GM12891 (cell line): ENCODE measurements around the gene CBX1.
"Not testable (repeated sequence)": the region's sequence is repeated elsewhere in the genome, so short reads cannot be mapped to it uniquely, and the experiment has no call there.

Experiments used
- PAX5 ChIP-seq: IDR thresholded peaks from 2 replicates; pipeline ENCODE4 v1.6.1; 2011; ENCODE audit warnings: low read length, moderate library complexity, mild to moderate bottlenecking; ENCODE audit not compliant: insufficient read depth, severe bottlenecking
- POLR2A ChIP-seq: IDR thresholded peaks from 2 replicates; pipeline ENCODE4 v1.6.1; 2011; ENCODE audit warnings: low read depth, low read length, control low read depth
- POLR2AphosphoS5 ChIP-seq: IDR thresholded peaks from 2 replicates; pipeline ENCODE4 v1.6.1; 2011; ENCODE audit warnings: low read depth, low read length, control low read depth
- POU2F2 ChIP-seq: IDR thresholded peaks from 2 replicates; pipeline ENCODE4 v1.6.1; 2011; ENCODE audit warnings: low read depth, mild to moderate bottlenecking, control low read depth, low read length, moderate library complexity
- SPI1 ChIP-seq: IDR thresholded peaks from 2 replicates; pipeline ENCODE4 v1.6.1; 2011; ENCODE audit warnings: low read depth, low read length, control low read depth
- TAF1 ChIP-seq: IDR thresholded peaks from 2 replicates; pipeline ENCODE4 v1.6.1; 2011; ENCODE audit warnings: low read depth, low read length, control low read depth

DNA sequence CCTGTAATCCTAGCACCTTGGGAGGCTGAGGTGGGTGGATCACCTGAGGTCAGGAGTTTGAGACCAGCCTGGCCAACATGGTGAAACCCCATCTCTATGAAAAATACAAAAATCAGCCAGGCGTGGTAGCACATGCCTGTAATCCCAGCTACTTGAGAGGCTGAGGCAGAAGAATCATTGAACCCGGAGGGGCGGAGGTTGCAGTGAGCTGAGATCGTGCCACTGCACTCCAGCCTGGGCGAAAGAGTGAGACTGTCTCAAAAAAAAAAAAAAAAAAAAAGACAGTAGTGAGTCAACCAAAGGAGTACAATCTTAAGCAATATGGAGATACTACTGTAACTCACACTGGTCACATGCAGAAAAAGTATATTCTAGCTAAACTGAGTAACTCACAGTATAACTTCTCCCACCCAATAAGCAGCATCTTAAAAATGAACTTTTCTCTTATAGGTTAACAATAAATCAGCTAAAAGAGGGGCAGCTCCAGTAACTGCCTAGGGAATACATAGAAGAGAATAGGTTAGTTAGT lies 27.6 kb downstream of the CBX1 start:
- not testable (repeated sequence) for TF ChIP-seq POLR2AphosphoS5, POLR2A, SPI1, POU2F2, TAF1, PAX5
